Ishikawa (cell line): ENCODE data around the gene RCOR1.
A peak's percentile ranks its signal among the peaks of the same experiment; 100 is the strongest.

ENCODE experiments used
- CEBPB ChIP-seq: IDR thresholded peaks from 2 replicates; pipeline ENCODE4 v1.6.1; 2012
- CREB1 ChIP-seq: IDR thresholded peaks from 2 replicates; pipeline ENCODE4 v1.6.1; 2012; ENCODE audit warnings: low read depth
- EGR1 ChIP-seq: IDR thresholded peaks from 2 replicates; pipeline ENCODE4 v1.6.1; 2012
- EP300 ChIP-seq: IDR thresholded peaks from 2 replicates; pipeline ENCODE4 v1.6.1; 2012; ENCODE audit warnings: borderline replicate concordance
- FOXM1 ChIP-seq: IDR thresholded peaks from 2 replicates; pipeline ENCODE4 v1.6.1; 2012; ENCODE audit warnings: low read depth, borderline replicate concordance
- NFIC ChIP-seq: IDR thresholded peaks from 2 replicates; pipeline ENCODE4 v1.6.1; 2012
- RAD21 ChIP-seq: IDR thresholded peaks from 2 replicates; pipeline ENCODE4 v1.6.1; 2012; ENCODE audit warnings: low read depth
- TAF1 ChIP-seq: IDR thresholded peaks from 2 replicates; pipeline ENCODE4 v1.6.1; 2012; ENCODE audit warnings: low read depth, mild to moderate bottlenecking
- TCF12 ChIP-seq: IDR thresholded peaks from 2 replicates; pipeline ENCODE4 v1.6.1; 2012; ENCODE audit warnings: low read depth
- TEAD4 ChIP-seq: IDR thresholded peaks from 2 replicates; pipeline ENCODE4 v1.6.1; 2012
- YY1 ChIP-seq: IDR thresholded peaks from 2 replicates; pipeline ENCODE4 v1.6.1; 2012; ENCODE audit warnings: low read depth
- ZBTB7A ChIP-seq: IDR thresholded peaks from 2 replicates; pipeline ENCODE4 v1.6.1; 2012; ENCODE audit warnings: low read depth
- TF ChIP-seq, protein P1 (sequence below): IDR thresholded peaks from 2 replicates; pipeline ENCODE4 v1.6.1; 2012; ENCODE audit warnings: low read depth, mild to moderate bottlenecking
- TF ChIP-seq, protein P2 (sequence below): IDR thresholded peaks from 2 replicates; pipeline ENCODE4 v1.6.1; 2012
- TF ChIP-seq, protein P3 (sequence below): IDR thresholded peaks from 2 replicates; pipeline ENCODE4 v1.6.1; 2012

The RCOR1 gene

DNA sequence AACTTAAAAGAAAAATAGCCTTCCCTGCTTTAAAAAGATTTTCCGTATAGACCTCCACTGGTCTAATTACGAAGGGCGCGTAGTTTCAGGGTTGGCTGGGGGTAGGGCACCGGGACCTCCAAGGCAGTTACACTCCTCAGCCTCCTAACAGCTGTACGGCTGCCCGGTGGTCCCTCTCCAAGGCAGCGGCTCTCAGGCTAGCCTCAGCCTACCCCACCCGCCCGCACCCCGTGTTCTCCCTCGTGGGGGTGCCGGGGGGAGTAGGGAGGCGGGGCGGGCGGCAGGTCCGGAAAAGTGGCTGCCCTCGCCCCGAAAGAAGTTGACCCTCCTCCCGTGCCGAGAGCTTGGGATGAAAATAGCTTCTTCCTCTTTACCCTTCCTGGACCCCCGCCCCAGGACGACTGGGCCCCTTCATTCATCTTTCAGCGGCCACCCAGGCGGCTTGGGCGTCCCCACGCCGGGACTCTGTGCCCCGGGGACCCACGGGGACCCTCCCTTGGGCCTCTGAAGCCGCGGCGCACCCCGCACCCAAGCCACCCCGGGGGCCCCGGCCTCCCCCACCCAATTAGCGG, 991 bp upstream of the RCOR1 start:
- TF ChIP-seq EP300 (no peak), YY1 (no peak), RAD21 (no peak), FOXM1 (no peak), NFIC (no peak), TEAD4 (no peak), EGR1 (no peak), CEBPB (no peak), TAF1 (no peak), TCF12 (no peak), ZBTB7A (no peak), CREB1 (no peak)
- TF ChIP-seq, protein P1, sequence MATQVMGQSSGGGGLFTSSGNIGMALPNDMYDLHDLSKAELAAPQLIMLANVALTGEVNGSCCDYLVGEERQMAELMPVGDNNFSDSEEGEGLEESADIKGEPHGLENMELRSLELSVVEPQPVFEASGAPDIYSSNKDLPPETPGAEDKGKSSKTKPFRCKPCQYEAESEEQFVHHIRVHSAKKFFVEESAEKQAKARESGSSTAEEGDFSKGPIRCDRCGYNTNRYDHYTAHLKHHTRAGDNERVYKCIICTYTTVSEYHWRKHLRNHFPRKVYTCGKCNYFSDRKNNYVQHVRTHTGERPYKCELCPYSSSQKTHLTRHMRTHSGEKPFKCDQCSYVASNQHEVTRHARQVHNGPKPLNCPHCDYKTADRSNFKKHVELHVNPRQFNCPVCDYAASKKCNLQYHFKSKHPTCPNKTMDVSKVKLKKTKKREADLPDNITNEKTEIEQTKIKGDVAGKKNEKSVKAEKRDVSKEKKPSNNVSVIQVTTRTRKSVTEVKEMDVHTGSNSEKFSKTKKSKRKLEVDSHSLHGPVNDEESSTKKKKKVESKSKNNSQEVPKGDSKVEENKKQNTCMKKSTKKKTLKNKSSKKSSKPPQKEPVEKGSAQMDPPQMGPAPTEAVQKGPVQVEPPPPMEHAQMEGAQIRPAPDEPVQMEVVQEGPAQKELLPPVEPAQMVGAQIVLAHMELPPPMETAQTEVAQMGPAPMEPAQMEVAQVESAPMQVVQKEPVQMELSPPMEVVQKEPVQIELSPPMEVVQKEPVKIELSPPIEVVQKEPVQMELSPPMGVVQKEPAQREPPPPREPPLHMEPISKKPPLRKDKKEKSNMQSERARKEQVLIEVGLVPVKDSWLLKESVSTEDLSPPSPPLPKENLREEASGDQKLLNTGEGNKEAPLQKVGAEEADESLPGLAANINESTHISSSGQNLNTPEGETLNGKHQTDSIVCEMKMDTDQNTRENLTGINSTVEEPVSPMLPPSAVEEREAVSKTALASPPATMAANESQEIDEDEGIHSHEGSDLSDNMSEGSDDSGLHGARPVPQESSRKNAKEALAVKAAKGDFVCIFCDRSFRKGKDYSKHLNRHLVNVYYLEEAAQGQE = no peak
- TF ChIP-seq, protein P2, sequence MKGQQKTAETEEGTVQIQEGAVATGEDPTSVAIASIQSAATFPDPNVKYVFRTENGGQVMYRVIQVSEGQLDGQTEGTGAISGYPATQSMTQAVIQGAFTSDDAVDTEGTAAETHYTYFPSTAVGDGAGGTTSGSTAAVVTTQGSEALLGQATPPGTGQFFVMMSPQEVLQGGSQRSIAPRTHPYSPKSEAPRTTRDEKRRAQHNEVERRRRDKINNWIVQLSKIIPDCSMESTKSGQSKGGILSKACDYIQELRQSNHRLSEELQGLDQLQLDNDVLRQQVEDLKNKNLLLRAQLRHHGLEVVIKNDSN = no peak
- TF ChIP-seq, protein P3, sequence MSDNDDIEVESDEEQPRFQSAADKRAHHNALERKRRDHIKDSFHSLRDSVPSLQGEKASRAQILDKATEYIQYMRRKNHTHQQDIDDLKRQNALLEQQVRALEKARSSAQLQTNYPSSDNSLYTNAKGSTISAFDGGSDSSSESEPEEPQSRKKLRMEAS = no peak

DNA sequence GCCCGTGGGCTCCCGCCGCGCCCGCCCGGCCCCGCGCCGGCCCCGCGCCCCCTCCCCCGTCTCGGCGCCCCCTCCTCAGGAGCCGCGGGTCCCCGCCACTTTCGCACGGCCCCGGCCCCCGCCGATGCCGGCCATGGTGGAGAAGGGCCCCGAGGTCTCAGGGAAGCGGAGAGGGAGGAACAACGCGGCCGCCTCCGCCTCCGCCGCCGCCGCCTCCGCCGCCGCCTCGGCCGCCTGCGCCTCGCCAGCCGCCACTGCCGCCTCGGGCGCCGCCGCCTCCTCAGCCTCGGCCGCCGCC, 263 bp downstream of the RCOR1 start:
- TF ChIP-seq TAF1 (no peak), EP300 (peak; percentile 11; the same call in 1 of the 2 replicates)
- TF ChIP-seq, protein P2 = no peak
- TF ChIP-seq, protein P3 = no peak

DNA sequence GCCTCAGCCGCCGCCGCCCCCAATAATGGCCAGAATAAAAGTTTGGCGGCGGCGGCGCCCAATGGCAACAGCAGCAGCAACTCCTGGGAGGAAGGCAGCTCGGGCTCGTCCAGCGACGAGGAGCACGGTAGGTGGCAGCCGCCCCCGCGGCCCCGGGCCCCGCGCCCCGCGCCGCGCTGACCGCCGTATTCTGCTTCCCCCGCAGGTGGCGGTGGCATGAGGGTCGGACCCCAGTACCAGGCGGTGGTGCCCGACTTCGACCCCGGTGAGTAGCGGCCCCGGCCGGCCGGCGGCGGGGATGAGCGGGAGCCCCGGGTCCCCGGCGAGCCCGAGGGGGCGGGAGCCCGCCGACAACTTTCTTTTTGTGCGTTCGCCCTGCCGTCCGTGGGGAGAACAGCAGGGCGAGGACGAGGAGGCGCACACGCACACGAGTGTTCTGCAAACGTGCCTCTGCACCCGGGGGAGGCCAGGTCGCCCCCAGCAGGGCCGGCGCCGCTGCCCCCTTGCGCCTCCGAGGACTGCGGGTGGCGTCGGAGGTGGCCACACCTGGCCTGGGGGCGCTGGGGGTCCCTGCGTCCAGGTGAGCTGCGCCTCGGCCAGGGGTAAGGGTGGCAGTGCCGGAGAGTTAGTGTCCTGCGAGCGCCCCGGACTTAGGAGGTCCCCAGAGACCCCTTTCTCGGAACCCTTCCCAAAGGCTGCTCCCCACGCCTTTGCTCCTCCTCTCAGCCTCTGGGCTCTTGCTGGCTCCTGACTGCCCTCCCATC, 794 bp downstream of the RCOR1 start:
- TF ChIP-seq EP300 (0 out of 2 replicates have a peak, but pooled peaks have one; percentile 3), EGR1 (peak; percentile 46; the same call in 1 of the 2 replicates), ZBTB7A (peak; percentile 94), YY1 (no peak)

DNA sequence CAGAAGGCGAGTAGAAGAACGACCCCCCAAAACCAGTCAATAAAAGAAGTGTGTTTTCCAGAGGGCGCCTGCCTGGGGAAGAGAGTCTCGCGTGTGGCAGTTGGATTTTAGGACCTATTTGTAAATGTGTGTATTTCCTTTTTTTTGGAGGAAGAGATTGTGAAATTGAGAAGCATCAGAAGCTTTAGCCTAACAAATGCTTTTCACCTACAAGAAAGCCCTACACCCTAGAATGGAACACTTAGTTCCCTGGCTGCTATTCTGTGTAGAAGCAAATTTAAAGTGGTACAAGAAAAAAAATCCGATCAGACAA, 1.3 kb downstream of the RCOR1 start:
- TF ChIP-seq YY1 (no peak), ZBTB7A (no peak), CREB1 (no peak), TAF1 (no peak), EP300 (no peak), EGR1 (no peak)

DNA sequence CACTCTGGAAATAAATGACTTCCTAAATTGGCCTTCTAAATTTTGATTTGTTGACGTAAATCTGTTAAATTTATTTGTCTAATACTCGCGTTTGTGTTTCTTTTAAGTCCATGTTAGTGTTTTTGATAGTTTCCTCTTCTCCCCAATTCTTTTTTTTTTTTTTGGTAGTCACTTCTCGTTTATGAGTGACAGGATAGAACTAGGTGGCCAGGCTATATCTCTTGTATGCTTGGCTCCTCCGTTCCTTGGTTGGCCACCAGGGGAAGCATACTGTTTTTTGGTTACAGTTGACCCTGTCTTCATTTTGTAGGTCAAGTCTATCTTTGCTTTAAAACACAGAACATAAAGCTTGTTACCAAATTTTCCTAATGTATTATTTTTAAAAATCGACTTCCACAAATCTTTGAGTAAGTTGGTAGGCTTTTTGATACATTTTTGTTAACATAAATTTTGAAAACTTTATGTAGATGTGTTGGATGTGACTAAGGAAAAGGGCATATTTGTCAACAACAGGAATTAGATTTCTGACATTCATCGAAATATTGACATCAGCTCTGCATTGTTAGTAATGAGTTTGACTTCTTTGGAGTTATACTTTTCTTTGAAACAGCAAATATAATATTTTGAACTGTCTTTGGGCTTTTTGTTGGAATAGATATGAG, 2.2 kb downstream of the RCOR1 start:
- TF ChIP-seq RAD21 (peak; percentile 52), TAF1 (no peak)
- TF ChIP-seq, protein P1 = no peak

DNA sequence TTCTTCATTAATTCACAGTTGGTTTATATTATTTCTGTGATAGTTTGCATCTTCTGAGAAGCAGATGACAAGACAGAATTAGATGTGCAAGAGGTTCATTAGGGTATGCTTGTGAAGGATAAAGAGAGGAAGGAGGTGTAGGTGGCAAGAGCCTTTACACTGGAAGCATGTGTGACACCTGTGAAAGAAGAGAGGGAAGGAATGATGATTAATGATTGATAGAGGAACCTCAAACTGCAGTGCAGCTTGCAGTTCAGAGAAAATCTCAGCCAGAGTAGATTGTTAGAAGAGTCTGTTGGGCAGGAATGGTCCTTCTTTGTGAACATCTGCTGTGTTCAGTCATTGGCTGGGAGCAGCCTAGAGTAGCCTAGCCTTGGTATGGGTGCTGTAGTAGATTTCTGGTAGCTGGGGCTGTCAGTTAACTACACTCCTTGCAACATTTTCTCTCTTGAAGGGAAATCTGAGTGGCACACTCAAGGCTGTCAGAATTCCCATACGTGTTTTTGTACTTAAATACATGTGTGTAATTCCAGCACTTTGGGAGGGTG, 9.0 kb downstream of the RCOR1 start:
- TF ChIP-seq CREB1 = no peak
- no peak for TF ChIP-seq TAF1
- TF ChIP-seq EP300 = no peak
- TF ChIP-seq, protein P1 = no peak
- TF ChIP-seq FOXM1 = no peak
- no peak for TF ChIP-seq ZBTB7A
